GM23338 (cell line): ENCODE measurements around the gene ZEB1. TPM values are rescaled to one million over a fixed set of nuclear protein-coding genes. Genes with fewer than 3 reads are reported as not detected.

Experiments
- CREB1 ChIP-seq: fragments of 250-450 bp; sonication (Bioruptor Pico); IDR thresholded peaks from 2 replicates; pipeline ENCODE4 v1.5.0; 2020; ENCODE audit warnings: low read depth, mild to moderate bottlenecking, moderate library complexity
- ETS1 ChIP-seq: IDR thresholded peaks from 2 replicates; pipeline ENCODE4 v1.6.1; 2016; ENCODE audit warnings: antibody characterized with exemption
- EZH2phosphoT487 ChIP-seq: fragments of 200-600 bp; sonication (generic); IDR thresholded peaks from one replicate; pipeline ENCODE4 v1.8.1; 2018; ENCODE audit warnings: antibody characterized with exemption; ENCODE audit not compliant: unreplicated experiment
- POLR2AphosphoS5 ChIP-seq: IDR thresholded peaks from 2 replicates; pipeline ENCODE4 v1.6.1; 2016; ENCODE audit warnings: antibody characterized with exemption, low read depth
- REST ChIP-seq: IDR thresholded peaks from one replicate; pipeline ENCODE4 v1.6.1; 2018; ENCODE audit warnings: antibody characterized with exemption; ENCODE audit not compliant: unreplicated experiment
- ZNF462 ChIP-seq: fragments of 250-450 bp; sonication (Bioruptor Pico); IDR thresholded peaks from 2 replicates; pipeline ENCODE4 v1.5.0; 2020; ENCODE audit warnings: mild to moderate bottlenecking, moderate library complexity
- polyA plus RNA-seq: library from polyadenylated mRNA; unstranded; fragments of >200 nt; fragmentation: Nextera tagmentation; extraction: Ambion mirVana; gene quantifications from 2 replicates; pipeline ENCODE4 v1.2.1, GENCODE V29; 2016
- total RNA-seq: library from RNA; depleted of rRNA; stranded (reverse); fragments of >200 nt; shearing (Covaris generic); gene quantifications from 2 replicates; pipeline ENCODE4 v1.2.3, GENCODE V29; 2014

The ZEB1 gene
- total and polyA plus RNA-seq, 2 experiments from 2014 or later = 0.16 to 0.45 TPM

- TF ChIP-seq ZNF462 = no peak
- TF ChIP-seq REST = no peak
- no peak for TF ChIP-seq ETS1
- TF ChIP-seq CREB1 = no peak
- no peak for TF ChIP-seq EZH2phosphoT487
- no peak for TF ChIP-seq POLR2AphosphoS5
Observed at GRCh38 chr10:31549896-31550295, 230.9 kb downstream of the ZEB1 start (continued).
